Measurements from ENCODE around the gene VSTM2B.

DNA sequence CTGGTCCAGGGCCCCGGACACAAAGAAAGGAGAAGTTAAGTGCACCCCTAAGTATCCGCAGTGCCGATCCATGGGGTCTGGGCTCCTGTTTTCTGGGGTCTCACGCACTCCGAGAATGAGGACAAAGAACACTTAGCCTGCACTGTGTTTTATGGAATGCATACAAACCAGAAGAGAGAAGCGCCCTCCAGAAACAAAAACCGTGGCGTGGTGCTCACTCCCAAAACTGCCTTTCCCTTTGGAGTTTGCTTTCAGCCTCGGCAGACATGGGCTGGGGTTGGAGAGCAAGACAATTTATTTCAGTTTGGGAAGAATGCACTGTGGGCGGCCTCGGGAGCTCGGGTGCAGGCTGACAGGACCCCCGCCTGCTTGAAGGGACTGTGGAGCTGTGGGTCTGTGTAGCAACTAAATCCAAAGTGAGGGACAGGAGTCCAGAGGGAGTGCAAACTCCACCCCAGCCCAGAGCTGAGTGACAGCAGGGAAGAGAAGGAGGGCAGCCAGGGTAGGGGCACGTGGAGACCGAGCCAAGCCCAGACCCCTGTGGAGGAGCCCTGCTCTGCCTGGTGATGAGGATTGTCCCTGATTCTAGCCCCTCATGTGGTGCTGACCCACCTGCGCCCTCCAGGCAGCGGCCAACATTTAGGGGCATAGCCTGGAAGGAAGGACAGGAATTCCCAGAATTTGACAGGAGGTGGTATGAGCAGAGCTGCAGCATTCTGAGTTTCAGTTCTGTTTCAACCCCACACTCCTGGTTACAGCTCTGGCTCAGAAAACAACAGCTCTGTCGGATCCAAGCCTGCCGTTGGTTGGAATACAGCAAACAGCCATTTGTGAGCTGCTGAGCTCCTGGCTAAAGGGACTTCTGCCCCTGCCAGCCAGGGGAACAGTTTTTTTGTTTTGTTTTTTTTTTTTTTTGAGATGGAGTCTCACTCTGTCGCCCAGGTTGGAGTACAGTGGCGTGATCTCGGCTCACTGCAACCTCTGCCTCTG lies 42.5 kb downstream of the VSTM2B start:
- TF ChIP-seq POLR2AphosphoS5 (IDR thresholded peaks at IDR 0.05; ENCODE audit: low read depth, low read length) (no peak), TAF1 (IDR thresholded peaks at IDR 0.05; ENCODE audit: borderline replicate concordance, insufficient read depth, low read length) (no peak), SIN3A (IDR thresholded peaks at IDR 0.05; ENCODE audit: borderline replicate concordance, insufficient read depth, low read length) (no peak), FOXP2 (optimal IDR thresholded peaks at IDR 0.05; ENCODE audit: borderline replicate concordance, extremely low read depth, extremely low read length, insufficient read depth) (no peak)
- TF ChIP-seq, protein P1, sequence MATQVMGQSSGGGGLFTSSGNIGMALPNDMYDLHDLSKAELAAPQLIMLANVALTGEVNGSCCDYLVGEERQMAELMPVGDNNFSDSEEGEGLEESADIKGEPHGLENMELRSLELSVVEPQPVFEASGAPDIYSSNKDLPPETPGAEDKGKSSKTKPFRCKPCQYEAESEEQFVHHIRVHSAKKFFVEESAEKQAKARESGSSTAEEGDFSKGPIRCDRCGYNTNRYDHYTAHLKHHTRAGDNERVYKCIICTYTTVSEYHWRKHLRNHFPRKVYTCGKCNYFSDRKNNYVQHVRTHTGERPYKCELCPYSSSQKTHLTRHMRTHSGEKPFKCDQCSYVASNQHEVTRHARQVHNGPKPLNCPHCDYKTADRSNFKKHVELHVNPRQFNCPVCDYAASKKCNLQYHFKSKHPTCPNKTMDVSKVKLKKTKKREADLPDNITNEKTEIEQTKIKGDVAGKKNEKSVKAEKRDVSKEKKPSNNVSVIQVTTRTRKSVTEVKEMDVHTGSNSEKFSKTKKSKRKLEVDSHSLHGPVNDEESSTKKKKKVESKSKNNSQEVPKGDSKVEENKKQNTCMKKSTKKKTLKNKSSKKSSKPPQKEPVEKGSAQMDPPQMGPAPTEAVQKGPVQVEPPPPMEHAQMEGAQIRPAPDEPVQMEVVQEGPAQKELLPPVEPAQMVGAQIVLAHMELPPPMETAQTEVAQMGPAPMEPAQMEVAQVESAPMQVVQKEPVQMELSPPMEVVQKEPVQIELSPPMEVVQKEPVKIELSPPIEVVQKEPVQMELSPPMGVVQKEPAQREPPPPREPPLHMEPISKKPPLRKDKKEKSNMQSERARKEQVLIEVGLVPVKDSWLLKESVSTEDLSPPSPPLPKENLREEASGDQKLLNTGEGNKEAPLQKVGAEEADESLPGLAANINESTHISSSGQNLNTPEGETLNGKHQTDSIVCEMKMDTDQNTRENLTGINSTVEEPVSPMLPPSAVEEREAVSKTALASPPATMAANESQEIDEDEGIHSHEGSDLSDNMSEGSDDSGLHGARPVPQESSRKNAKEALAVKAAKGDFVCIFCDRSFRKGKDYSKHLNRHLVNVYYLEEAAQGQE (IDR thresholded peaks at IDR 0.05; ENCODE audit: insufficient read depth in 1 of 2, low read depth in 2 of 2, low read length in 2 of 2) = no peak
